ENCODE measurements around the gene CD22. TPM values are rescaled to one million over a fixed set of nuclear protein-coding genes. Genes with fewer than 3 reads are reported as not detected.

CD22 gene
- polyA plus RNA-seq, 1 donor (not counting 4 experiments of a cell fraction or from before 2014, with no cell fraction given) = 0.26 TPM

DNA sequence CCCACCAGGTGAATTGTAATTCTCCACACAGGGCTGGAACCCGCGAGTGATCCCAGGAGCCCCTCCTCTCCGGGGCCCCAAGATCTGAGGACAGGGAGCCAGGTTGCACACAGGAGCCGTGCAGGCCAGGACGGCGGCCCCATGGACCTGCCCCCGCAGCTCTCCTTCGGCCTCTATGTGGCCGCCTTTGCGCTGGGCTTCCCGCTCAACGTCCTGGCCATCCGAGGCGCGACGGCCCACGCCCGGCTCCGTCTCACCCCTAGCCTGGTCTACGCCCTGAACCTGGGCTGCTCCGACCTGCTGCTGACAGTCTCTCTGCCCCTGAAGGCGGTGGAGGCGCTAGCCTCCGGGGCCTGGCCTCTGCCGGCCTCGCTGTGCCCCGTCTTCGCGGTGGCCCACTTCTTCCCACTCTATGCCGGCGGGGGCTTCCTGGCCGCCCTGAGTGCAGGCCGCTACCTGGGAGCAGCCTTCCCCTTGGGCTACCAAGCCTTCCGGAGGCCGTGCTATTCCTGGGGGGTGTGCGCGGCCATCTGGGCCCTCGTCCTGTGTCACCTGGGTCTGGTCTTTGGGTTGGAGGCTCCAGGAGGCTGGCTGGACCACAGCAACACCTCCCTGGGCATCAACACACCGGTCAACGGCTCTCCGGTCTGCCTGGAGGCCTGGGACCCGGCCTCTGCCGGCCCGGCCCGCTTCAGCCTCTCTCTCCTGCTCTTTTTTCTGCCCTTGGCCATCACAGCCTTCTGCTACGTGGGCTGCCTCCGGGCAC is 22.6 kb downstream of the CD22 start:
- dilution Hi-C loops (cut with MboI; ENCODE audit: extremely low pct_ligation_motif_present, low sequenced_read_pairs) = loop anchor here (5.0 kb wide), 1 partner anchor 81 kb away; no protein-coding TSS in a partner anchor
- Histone ChIP-seq H3K9me3 (ENCODE audit: control insufficient read depth, low read depth, low read length) (no peaks in the 10 kb centered on the region), H3K9ac (ENCODE audit: control insufficient read depth, extremely low read depth, insufficient read depth, low read length) (no peak overlapping the region), H3K9me1 (ENCODE audit: control insufficient read depth, extremely low read depth, insufficient read depth, low read length) (no peaks in the 10 kb centered on the region), H3K4me3 (ENCODE audit: control insufficient read depth in 2 of 3, extremely low read depth in 1 of 3, insufficient read depth in 2 of 3, low read depth in 1 of 3, low read length in 3 of 3) (no peak overlapping the region), H3K27me3 (ENCODE audit: control insufficient read depth, extremely low read depth, insufficient read depth, low read length) (peaks cover 15% of the 10 kb centered on the region), H3K36me3 (ENCODE audit: control insufficient read depth in 2 of 2, extremely low read depth in 1 of 2, insufficient read depth in 2 of 2, low read length in 2 of 2) (no peaks in the 10 kb centered on the region), H3K27ac (ENCODE audit: control insufficient read depth, insufficient read depth, low read length) (no peak overlapping the region), H4K20me1 (ENCODE audit: control insufficient read depth, extremely low read depth, insufficient read depth, low read length) (no peaks in the 10 kb centered on the region), H2AFZ (ENCODE audit: control insufficient read depth, low read length) (no peak overlapping the region), H3K4me2 (ENCODE audit: control insufficient read depth, extremely low read depth, insufficient read depth, low read depth, low read length) (no peak overlapping the region), H3K79me2 (ENCODE audit: control insufficient read depth, insufficient read depth, low read length) (no peaks in the 10 kb centered on the region), H3K4me1 (ENCODE audit: control insufficient read depth, extremely low read depth, insufficient read depth, low read length) (no peaks in the 10 kb centered on the region)
- FAIRE-seq (no peak), DNase-seq (ENCODE audit: low read depth, low spot score) (no peak)
- no peak for TF ChIP-seq EZH2 (IDR thresholded peaks at IDR 0.05; ENCODE audit: low read length)
- TF ChIP-seq, protein P1, sequence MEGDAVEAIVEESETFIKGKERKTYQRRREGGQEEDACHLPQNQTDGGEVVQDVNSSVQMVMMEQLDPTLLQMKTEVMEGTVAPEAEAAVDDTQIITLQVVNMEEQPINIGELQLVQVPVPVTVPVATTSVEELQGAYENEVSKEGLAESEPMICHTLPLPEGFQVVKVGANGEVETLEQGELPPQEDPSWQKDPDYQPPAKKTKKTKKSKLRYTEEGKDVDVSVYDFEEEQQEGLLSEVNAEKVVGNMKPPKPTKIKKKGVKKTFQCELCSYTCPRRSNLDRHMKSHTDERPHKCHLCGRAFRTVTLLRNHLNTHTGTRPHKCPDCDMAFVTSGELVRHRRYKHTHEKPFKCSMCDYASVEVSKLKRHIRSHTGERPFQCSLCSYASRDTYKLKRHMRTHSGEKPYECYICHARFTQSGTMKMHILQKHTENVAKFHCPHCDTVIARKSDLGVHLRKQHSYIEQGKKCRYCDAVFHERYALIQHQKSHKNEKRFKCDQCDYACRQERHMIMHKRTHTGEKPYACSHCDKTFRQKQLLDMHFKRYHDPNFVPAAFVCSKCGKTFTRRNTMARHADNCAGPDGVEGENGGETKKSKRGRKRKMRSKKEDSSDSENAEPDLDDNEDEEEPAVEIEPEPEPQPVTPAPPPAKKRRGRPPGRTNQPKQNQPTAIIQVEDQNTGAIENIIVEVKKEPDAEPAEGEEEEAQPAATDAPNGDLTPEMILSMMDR (optimal IDR thresholded peaks at IDR 0.05 in 1 of 3, IDR thresholded peaks at IDR 0.05 in 1 of 3, conservative IDR thresholded peaks at IDR 0.05 in 1 of 3; ENCODE audit: extremely low read depth in 1 of 3, insufficient read depth in 2 of 3, low read length in 3 of 3) = no peak

DNA sequence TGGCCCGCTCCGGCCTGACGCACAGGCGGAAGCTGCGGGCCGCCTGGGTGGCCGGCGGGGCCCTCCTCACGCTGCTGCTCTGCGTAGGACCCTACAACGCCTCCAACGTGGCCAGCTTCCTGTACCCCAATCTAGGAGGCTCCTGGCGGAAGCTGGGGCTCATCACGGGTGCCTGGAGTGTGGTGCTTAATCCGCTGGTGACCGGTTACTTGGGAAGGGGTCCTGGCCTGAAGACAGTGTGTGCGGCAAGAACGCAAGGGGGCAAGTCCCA is 23.1 kb downstream of the CD22 start:
- dilution Hi-C loops (cut with MboI; ENCODE audit: extremely low pct_ligation_motif_present, low sequenced_read_pairs) = loop anchor here (5.0 kb wide), 1 partner anchor 80 kb away; no protein-coding TSS in a partner anchor

More for the DNA sequence above, 23.1 kb downstream of the CD22 start:
- H3K9me1 ChIP-seq (ENCODE audit: control insufficient read depth, extremely low read depth, insufficient read depth, low read length) = no peaks in the 10 kb centered on the region
- H3K4me2 ChIP-seq (ENCODE audit: control insufficient read depth, extremely low read depth, insufficient read depth, low read depth, low read length) = no peak overlapping the region
- no peak overlapping the region for H3K9ac ChIP-seq (ENCODE audit: control insufficient read depth, extremely low read depth, insufficient read depth, low read length)
- no peaks in the 10 kb centered on the region for H3K79me2 ChIP-seq (ENCODE audit: control insufficient read depth, insufficient read depth, low read length)
- DNase-seq (ENCODE audit: low read depth, low spot score) (no peak), FAIRE-seq (no peak)
- no peak overlapping the region for H3K27ac ChIP-seq (ENCODE audit: control insufficient read depth, insufficient read depth, low read length)
- no peak overlapping the region for H3K4me3 ChIP-seq (ENCODE audit: control insufficient read depth in 2 of 3, extremely low read depth in 1 of 3, insufficient read depth in 2 of 3, low read depth in 1 of 3, low read length in 3 of 3)
- no peaks in the 10 kb centered on the region for H3K36me3 ChIP-seq (ENCODE audit: control insufficient read depth in 2 of 2, extremely low read depth in 1 of 2, insufficient read depth in 2 of 2, low read length in 2 of 2)
- TF ChIP-seq, protein P1 (optimal IDR thresholded peaks at IDR 0.05 in 1 of 3, IDR thresholded peaks at IDR 0.05 in 1 of 3, conservative IDR thresholded peaks at IDR 0.05 in 1 of 3; ENCODE audit: extremely low read depth in 1 of 3, insufficient read depth in 2 of 3, low read length in 3 of 3) = no peak
- no peak for TF ChIP-seq EZH2 (IDR thresholded peaks at IDR 0.05; ENCODE audit: low read length)
- no peaks in the 10 kb centered on the region for H3K4me1 ChIP-seq (ENCODE audit: control insufficient read depth, extremely low read depth, insufficient read depth, low read length)
- H3K9me3 ChIP-seq (ENCODE audit: control insufficient read depth, low read depth, low read length) = no peaks in the 10 kb centered on the region
- no peak overlapping the region for H2AFZ ChIP-seq (ENCODE audit: control insufficient read depth, low read length)
- peaks cover 10% of the 10 kb centered on the region for H3K27me3 ChIP-seq (ENCODE audit: control insufficient read depth, extremely low read depth, insufficient read depth, low read length)
- no peaks in the 10 kb centered on the region for H4K20me1 ChIP-seq (ENCODE audit: control insufficient read depth, extremely low read depth, insufficient read depth, low read length)

Data from keratinocyte (primary cell).